Measurements from ENCODE around the gene NRG3. TPM values are rescaled to one million over a fixed set of nuclear protein-coding genes. Genes with fewer than 3 reads are reported as not detected.
"Not testable (repeated sequence)": the region's sequence is repeated elsewhere in the genome, so short reads cannot be mapped to it uniquely, and the experiment has no call there.

NRG3 gene
- total and polyA plus RNA-seq, 2 donors (not counting 1 experiment from before 2014, with no cell fraction given) = 0.06 TPM; not detected in 1

DNA sequence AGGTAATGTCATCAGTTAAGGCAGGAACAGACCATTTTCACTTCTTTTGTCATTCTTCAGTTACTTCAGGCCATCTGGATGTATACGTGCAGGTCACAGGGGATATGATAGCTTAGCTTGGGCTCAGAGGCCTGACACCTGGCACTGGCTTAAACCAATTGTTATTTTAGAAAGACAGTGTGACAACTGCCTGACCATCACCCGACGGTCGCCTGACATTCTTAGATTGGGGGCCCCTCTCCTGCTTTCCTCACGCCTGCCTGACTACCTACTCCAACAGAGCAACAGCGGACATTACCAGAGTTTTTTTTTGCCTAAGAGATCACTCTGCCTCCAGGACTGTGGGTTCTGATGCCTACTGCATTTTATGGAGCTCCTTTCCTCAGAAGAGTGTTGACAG, 803.5 kb downstream of the NRG3 start:
- H3K9me3 Mint-ChIP-seq (ENCODE audit: insufficient read depth); H3K4me1 ChIP-seq (ENCODE audit: control insufficient read depth in 2 of 2, insufficient read depth in 2 of 2, low read length in 2 of 2); H3K79me2 ChIP-seq (ENCODE audit: control insufficient read depth, insufficient read depth, low read length); DNase-seq; H3K4me3 ChIP-seq (ENCODE audit: control extremely low read depth in 1 of 5, extremely low read depth in 1 of 5, insufficient read depth in 1 of 5, low read depth in 2 of 5, low read length in 4 of 5); H3K27ac Mint-ChIP-seq; H2AFZ ChIP-seq (ENCODE audit: insufficient read depth, low read depth, low read length, poor library complexity, severe bottlenecking); ATAC-seq (ENCODE audit: low read depth); H3K27me3 ChIP-seq (replicated peaks in 1 of 4; ENCODE audit: control extremely low read depth in 1 of 4, control insufficient read depth in 3 of 4, insufficient read depth in 4 of 4, low read length in 3 of 4); intact Hi-C loops (cut with micrococcal nuclease); H4K20me1 ChIP-seq (ENCODE audit: control insufficient read depth, insufficient read depth, low read length, poor library complexity, severe bottlenecking); H3K4me1 Mint-ChIP-seq; CTCF ChIA-PET; H3K27ac ChIP-seq (ENCODE audit: low read length in 2 of 2); H3K4me2 ChIP-seq (replicated peaks; ENCODE audit: low read depth, low read length, poor library complexity, severe bottlenecking); H3K36me3 ChIP-seq (replicated peaks in 1 of 2; ENCODE audit: control extremely low read depth in 1 of 2, control insufficient read depth in 1 of 2, extremely low read depth in 1 of 2, insufficient read depth in 2 of 2, low read length in 1 of 2); H3K4me3 Mint-ChIP-seq; POLR2A ChIA-PET; H3K9ac ChIP-seq (ENCODE audit: low read length); H3K9me3 ChIP-seq (ENCODE audit: control extremely low read depth in 1 of 3, control insufficient read depth in 2 of 3, insufficient read depth in 1 of 3, low read length in 2 of 3); H3K27me3 Mint-ChIP-seq: not testable (repeated sequence)
- 68% methylated on average over 5 of the region's 6 CpGs for WGBS (ENCODE audit: insufficient coverage)

DNA sequence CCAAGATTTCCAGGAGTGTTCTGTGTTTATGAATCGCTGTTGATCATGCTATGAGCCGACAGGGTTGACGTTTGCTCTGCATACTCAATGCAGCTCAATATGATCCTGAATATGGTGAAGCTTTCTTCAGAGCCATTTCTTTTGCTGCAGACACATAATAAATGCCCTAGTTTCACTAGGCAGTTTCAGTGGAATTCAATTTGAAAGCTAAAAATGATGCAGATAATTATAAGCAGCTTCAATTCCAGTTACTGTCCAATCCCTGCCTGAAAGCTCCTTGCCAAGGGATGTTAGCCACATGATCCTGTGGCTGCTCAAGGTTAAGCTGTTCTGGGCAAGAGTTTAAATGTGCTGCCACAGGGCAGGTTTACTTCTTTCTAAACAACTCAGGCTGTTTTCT, 805.6 kb downstream of the NRG3 start:
- Histone ChIP-seq H3K9ac (ENCODE audit: low read length) (no peak overlapping the region), H3K79me2 (ENCODE audit: control insufficient read depth, insufficient read depth, low read length) (no peaks in the 10 kb centered on the region), H2AFZ (ENCODE audit: insufficient read depth, low read depth, low read length, poor library complexity, severe bottlenecking) (no peak overlapping the region), H3K9me3 (ENCODE audit: control extremely low read depth in 1 of 3, control insufficient read depth in 2 of 3, insufficient read depth in 1 of 3, low read length in 2 of 3) (peaks cover 0 to 3% (median 0%) of the 10 kb centered on the region in 3 donors), H4K20me1 (ENCODE audit: control insufficient read depth, insufficient read depth, low read length, poor library complexity, severe bottlenecking) (no peaks in the 10 kb centered on the region), H3K4me3 (ENCODE audit: control extremely low read depth in 1 of 5, extremely low read depth in 1 of 5, insufficient read depth in 1 of 5, low read depth in 2 of 5, low read length in 4 of 5) (no peak overlapping the region), H3K27ac (ENCODE audit: low read length in 2 of 2) (no peak overlapping the region), H3K4me1 (ENCODE audit: control insufficient read depth in 2 of 2, insufficient read depth in 2 of 2, low read length in 2 of 2) (no peaks in the 10 kb centered on the region), H3K4me2 (replicated peaks; ENCODE audit: low read depth, low read length, poor library complexity, severe bottlenecking) (no peak overlapping the region), H3K36me3 (replicated peaks in 1 of 2; ENCODE audit: control extremely low read depth in 1 of 2, control insufficient read depth in 1 of 2, extremely low read depth in 1 of 2, insufficient read depth in 2 of 2, low read length in 1 of 2) (no peaks in the 10 kb centered on the region), H3K27me3 (replicated peaks in 1 of 4; ENCODE audit: control extremely low read depth in 1 of 4, control insufficient read depth in 3 of 4, insufficient read depth in 4 of 4, low read length in 3 of 4) (no peaks in the 10 kb centered on the region)
- no peak for DNase-seq
- TF ChIP-seq CTCF (IDR thresholded peaks at IDR 0.05) = no peak
- WGBS (ENCODE audit: insufficient coverage) = no CpG with 5 or more reads among the region's 3 CpGs
- Mint-ChIP-seq H3K27me3 (no peaks in the 10 kb centered on the region), H3K9me3 (ENCODE audit: insufficient read depth) (peaks cover 10% of the 10 kb centered on the region), H3K27ac (no peak overlapping the region), H3K4me1 (no peaks in the 10 kb centered on the region), H3K4me3 (no peak overlapping the region)
- ChIA-PET POLR2A (no interaction called here), CTCF (no interaction called here)
- ATAC-seq (ENCODE audit: low read depth) = no peak
- intact Hi-C loops (cut with micrococcal nuclease) = no loop called here
